Glomerular endothelial cell (primary cell): ENCODE measurements around the gene NOL12. TPM values are rescaled to one million over a fixed set of nuclear protein-coding genes. Genes with fewer than 3 reads are reported as not detected.

Experiments used
- DNase-seq: peaks from one replicate; pipeline ENCODE4 v3.0.0-alpha.2; 2011; ENCODE audit warnings: low read depth, low spot score; ENCODE audit errors: extremely low read depth
- total RNA-seq: library from RNA; depleted of rRNA; stranded (reverse); fragments of >200 nt; gene quantifications from 2 replicates; pipeline ENCODE4 v1.2.3, GENCODE V29; 2015

NOL12 gene
- total RNA-seq, 1 donor from 2014 or later, result 25.8 TPM

GRCh38 chr22:37741312-37741795 is 55.2 kb downstream of the NOL12 start:
- no peak for DNase-seq

GRCh38 chr22:37742376-37743171 is 56.4 kb downstream of the NOL12 start:
- DNase-seq, result no peak

Other genes with a start within 250 kb of the NOL12 start
- 109 and 152 TPM in 2 replicates for gene MFNG, start 200.0 kb upstream of the NOL12 start, total RNA-seq
- 34.8 and 37.7 TPM in 2 replicates for gene CARD10, start 166.9 kb upstream of the NOL12 start, total RNA-seq
- gene CDC42EP1, start 125.9 kb upstream of the NOL12 start, total RNA-seq, result 89.3 and 120 TPM in 2 replicates
- gene LGALS2, start 106.3 kb upstream of the NOL12 start, total RNA-seq, result not detected in 2 replicates
- 51.7 and 57.5 TPM in 2 replicates for gene GGA1, start 77.5 kb upstream of the NOL12 start, total RNA-seq
- 4.3 and 18.7 TPM in 2 replicates for gene SH3BP1, start 46.7 kb upstream of the NOL12 start, total RNA-seq
- gene PDXP, start 27.6 kb upstream of the NOL12 start, total RNA-seq, result 15.5 and 19.7 TPM in 2 replicates
- gene LGALS1, start 10.7 kb upstream of the NOL12 start, total RNA-seq, result 4,843 and 7,713 TPM in 2 replicates
- 128 and 133 TPM in 2 replicates for gene TRIOBP, start 10.7 kb downstream of the NOL12 start, total RNA-seq
- 13.0 and 32.9 TPM in 2 replicates for gene GCAT, start 121.6 kb downstream of the NOL12 start, total RNA-seq
- gene GALR3, start 137.0 kb downstream of the NOL12 start, total RNA-seq, result not detected in 2 replicates
- 34.9 and 55.2 TPM in 2 replicates for gene ANKRD54, start 158.0 kb downstream of the NOL12 start, total RNA-seq
- gene EIF3L, start 163.1 kb downstream of the NOL12 start, total RNA-seq, result 254 and 368 TPM in 2 replicates
- gene MICALL1, start 220.0 kb downstream of the NOL12 start, total RNA-seq, result 122 and 133 TPM in 2 replicates